ENCODE measurements around the gene GOLGA6A.
"Not testable (repeated sequence)": the region's sequence is repeated elsewhere in the genome, so short reads cannot be mapped to it uniquely, and the experiment has no call there.

GRCh38 chr15:74064183-74064582, 18.2 kb downstream of the GOLGA6A start:
- TF ChIP-seq CTCF, POLR2A (IDR thresholded peaks at IDR 0.05): not testable (repeated sequence)

Data from testis (tissue), 2 donors.